ENCODE measurements around the gene PTPRD. TPM values are rescaled to one million over a fixed set of nuclear protein-coding genes. Genes with fewer than 3 reads are reported as not detected.

PTPRD gene
- total RNA-seq, 1 experiment from 2014 or later = 0.02 TPM

DNA sequence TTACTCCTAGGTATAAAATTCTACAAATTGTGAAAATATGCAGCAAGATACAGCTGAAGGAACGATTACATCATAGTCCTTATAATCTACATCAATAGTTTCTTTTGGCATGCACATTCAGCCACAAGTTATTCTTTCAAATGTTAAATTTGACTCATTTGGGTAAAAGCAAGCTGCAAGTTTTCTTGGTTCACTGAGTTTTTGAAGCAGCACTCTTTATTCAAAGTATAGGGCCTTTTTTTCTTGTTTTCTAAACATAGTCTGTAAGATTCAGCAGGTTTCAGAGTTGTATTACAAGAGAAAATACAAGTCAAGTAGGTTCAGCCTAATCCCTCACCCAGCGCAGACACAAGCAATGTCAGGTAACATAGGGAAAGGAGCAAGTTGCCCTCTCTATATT is 981.5 kb downstream of the PTPRD start:
- H3K9me3 ChIP-seq (ENCODE audit: control insufficient read depth in 1 of 2, insufficient read depth in 1 of 2, low read depth in 1 of 2, low read length in 2 of 2) = peaks cover 4 to 18% of the 10 kb centered on the region in 2 experiments; a peak in 2 of 4 replicates

DNA sequence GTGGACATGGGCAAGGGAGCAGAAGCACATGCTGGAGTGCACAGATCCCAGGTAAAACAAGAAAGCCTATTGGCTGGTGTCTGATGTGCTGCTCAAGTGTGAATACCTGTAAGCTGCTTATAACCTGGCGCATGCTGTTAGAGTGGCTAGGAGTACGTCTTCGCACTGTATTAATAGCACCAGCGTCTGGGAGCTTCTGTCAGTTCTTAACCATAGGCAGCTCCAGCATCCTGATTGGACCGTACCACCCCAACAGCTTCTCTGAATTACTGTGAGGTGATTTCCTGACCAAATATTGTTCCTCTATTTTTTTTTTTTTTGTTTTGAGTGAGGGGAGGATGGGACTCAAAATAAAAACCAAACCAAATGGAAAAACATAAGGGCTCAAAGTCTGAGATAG is 987.6 kb downstream of the PTPRD start:
- Histone ChIP-seq H2AFZ (ENCODE audit: low read depth, low read length, poor library complexity, severe bottlenecking) (no peak overlapping the region), H3K9ac (ENCODE audit: low read length) (no peak overlapping the region), H4K20me1 (ENCODE audit: insufficient read depth) (no peaks in the 10 kb centered on the region), H3K4me3 (replicated peaks in 1 of 2; ENCODE audit: low read depth in 1 of 2, low read length in 2 of 2) (no peak overlapping the region), H3K4me2 (ENCODE audit: low read length) (no peak overlapping the region), H3K4me1 (ENCODE audit: control insufficient read depth in 1 of 2, insufficient read depth in 2 of 2, low read length in 2 of 2) (no peaks in the 10 kb centered on the region), H3K79me2 (ENCODE audit: insufficient read depth, low read length) (no peaks in the 10 kb centered on the region), H3K27ac (ENCODE audit: low read depth, low read length) (no peak overlapping the region), H3K9me3 (ENCODE audit: control insufficient read depth in 1 of 2, insufficient read depth in 1 of 2, low read depth in 1 of 2, low read length in 2 of 2) (peaks cover 10 to 17% of the 10 kb centered on the region in 2 experiments; a peak in 2 of 4 replicates), H3K27me3 (ENCODE audit: insufficient read depth, low read length) (no peaks in the 10 kb centered on the region), H3K9me2 (ENCODE audit: insufficient read depth) (no peaks in the 10 kb centered on the region), H3K36me3 (ENCODE audit: control insufficient read depth in 1 of 2, insufficient read depth in 2 of 2, low read length in 2 of 2) (no peaks in the 10 kb centered on the region)
- CTCF ChIA-PET = no interaction called here
- RAD21 ChIA-PET (ENCODE audit: low non-redundant PET in 1 of 2, low total read pairs in 2 of 2, uncharacterized antibody in 2 of 2, unreplicated experiment in 2 of 2) = no interaction called here
- intact Hi-C loops (cut with micrococcal nuclease) = no loop called here
- ATAC-seq = no peak
- no peak for TF ChIP-seq YY1 (IDR thresholded peaks at IDR 0.05; ENCODE audit: extremely low read depth, insufficient replicate concordance, low read depth, low read length)
- no peak for TF ChIP-seq RAD21 (IDR thresholded peaks at IDR 0.05; ENCODE audit: low read depth)
- TF ChIP-seq TCF7L2 (IDR thresholded peaks at IDR 0.05; ENCODE audit: borderline replicate concordance, extremely low read depth, insufficient read depth, insufficient read length) = no peak
- TF ChIP-seq FOSL1 (IDR thresholded peaks at IDR 0.05; ENCODE audit: low read depth) = no peak
- TF ChIP-seq SIN3A (IDR thresholded peaks at IDR 0.05; ENCODE audit: low read depth) = no peak
- no peak for TF ChIP-seq POLR2A (IDR thresholded peaks at IDR 0.05; ENCODE audit: borderline replicate concordance, extremely low read depth, insufficient read depth, insufficient read length)
- no peak for TF ChIP-seq SRF (IDR thresholded peaks at IDR 0.05; ENCODE audit: low read depth)
- no peak for TF ChIP-seq ZFX (IDR thresholded peaks at IDR 0.05)
- POLR2A ChIA-PET = no interaction called here
- no peak for DNase-seq (ENCODE audit: low read depth, low spot score)
- BruUV-seq (replicated peaks) = no TSS peak

More for the DNA sequence above, 981.5 kb downstream of the PTPRD start:
- no peak overlapping the region for H3K9ac ChIP-seq (ENCODE audit: low read length)
- TF ChIP-seq POLR2A (IDR thresholded peaks at IDR 0.05; ENCODE audit: borderline replicate concordance, extremely low read depth, insufficient read depth, insufficient read length) (no peak), YY1 (IDR thresholded peaks at IDR 0.05; ENCODE audit: extremely low read depth, insufficient replicate concordance, low read depth, low read length) (no peak), SRF (IDR thresholded peaks at IDR 0.05; ENCODE audit: low read depth) (no peak), EZH2phosphoT487 (IDR thresholded peaks at IDR 0.05; ENCODE audit: borderline replicate concordance) (no peak), CEBPB (IDR thresholded peaks at IDR 0.05; ENCODE audit: low read depth) (no peak)
- TF ChIP-seq, protein P1, sequence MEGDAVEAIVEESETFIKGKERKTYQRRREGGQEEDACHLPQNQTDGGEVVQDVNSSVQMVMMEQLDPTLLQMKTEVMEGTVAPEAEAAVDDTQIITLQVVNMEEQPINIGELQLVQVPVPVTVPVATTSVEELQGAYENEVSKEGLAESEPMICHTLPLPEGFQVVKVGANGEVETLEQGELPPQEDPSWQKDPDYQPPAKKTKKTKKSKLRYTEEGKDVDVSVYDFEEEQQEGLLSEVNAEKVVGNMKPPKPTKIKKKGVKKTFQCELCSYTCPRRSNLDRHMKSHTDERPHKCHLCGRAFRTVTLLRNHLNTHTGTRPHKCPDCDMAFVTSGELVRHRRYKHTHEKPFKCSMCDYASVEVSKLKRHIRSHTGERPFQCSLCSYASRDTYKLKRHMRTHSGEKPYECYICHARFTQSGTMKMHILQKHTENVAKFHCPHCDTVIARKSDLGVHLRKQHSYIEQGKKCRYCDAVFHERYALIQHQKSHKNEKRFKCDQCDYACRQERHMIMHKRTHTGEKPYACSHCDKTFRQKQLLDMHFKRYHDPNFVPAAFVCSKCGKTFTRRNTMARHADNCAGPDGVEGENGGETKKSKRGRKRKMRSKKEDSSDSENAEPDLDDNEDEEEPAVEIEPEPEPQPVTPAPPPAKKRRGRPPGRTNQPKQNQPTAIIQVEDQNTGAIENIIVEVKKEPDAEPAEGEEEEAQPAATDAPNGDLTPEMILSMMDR (IDR thresholded peaks at IDR 0.05 in 2 of 3, conservative IDR thresholded peaks at IDR 0.05 in 1 of 3; ENCODE audit: borderline replicate concordance in 1 of 3, insufficient read depth in 1 of 3, low read depth in 2 of 3, low read length in 2 of 3) = no peak
- TF ChIP-seq, protein P2, sequence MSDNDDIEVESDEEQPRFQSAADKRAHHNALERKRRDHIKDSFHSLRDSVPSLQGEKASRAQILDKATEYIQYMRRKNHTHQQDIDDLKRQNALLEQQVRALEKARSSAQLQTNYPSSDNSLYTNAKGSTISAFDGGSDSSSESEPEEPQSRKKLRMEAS (IDR thresholded peaks at IDR 0.05) = no peak
- no peaks in the 10 kb centered on the region for H3K27me3 ChIP-seq (ENCODE audit: insufficient read depth, low read length)
- intact Hi-C loops (cut with micrococcal nuclease) = no loop called here
- no peak overlapping the region for H3K27ac ChIP-seq (ENCODE audit: low read depth, low read length)
- H4K20me1 ChIP-seq (ENCODE audit: insufficient read depth) = no peaks in the 10 kb centered on the region
- ChIA-PET POLR2A (no interaction called here), RAD21 (ENCODE audit: low non-redundant PET in 1 of 2, low total read pairs in 2 of 2, uncharacterized antibody in 2 of 2, unreplicated experiment in 2 of 2) (no interaction called here), CTCF (no interaction called here)
- H2AFZ ChIP-seq (ENCODE audit: low read depth, low read length, poor library complexity, severe bottlenecking) = no peak overlapping the region
- H3K9me2 ChIP-seq (ENCODE audit: insufficient read depth) = no peaks in the 10 kb centered on the region
- no TSS peak for BruUV-seq (replicated peaks)
- no peaks in the 10 kb centered on the region for H3K4me1 ChIP-seq (ENCODE audit: control insufficient read depth in 1 of 2, insufficient read depth in 2 of 2, low read length in 2 of 2)
- DNase-seq (ENCODE audit: low read depth, low spot score) = no peak
- H3K79me2 ChIP-seq (ENCODE audit: insufficient read depth, low read length) = no peaks in the 10 kb centered on the region
- H3K36me3 ChIP-seq (ENCODE audit: control insufficient read depth in 1 of 2, insufficient read depth in 2 of 2, low read length in 2 of 2) = no peaks in the 10 kb centered on the region
- H3K4me2 ChIP-seq (ENCODE audit: low read length) = no peak overlapping the region
- H3K4me3 ChIP-seq (replicated peaks in 1 of 2; ENCODE audit: low read depth in 1 of 2, low read length in 2 of 2) = no peak overlapping the region
- no peak for ATAC-seq
